ENCODE measurements around the gene DISC1. TPM values are rescaled to one million over a fixed set of nuclear protein-coding genes. Genes with fewer than 3 reads are reported as not detected.
"Not testable (repeated sequence)": the region's sequence is repeated elsewhere in the genome, so short reads cannot be mapped to it uniquely, and the experiment has no call there.

The DISC1 gene
- total RNA-seq, 1 experiment from 2014 or later: 8.3 TPM

DNA sequence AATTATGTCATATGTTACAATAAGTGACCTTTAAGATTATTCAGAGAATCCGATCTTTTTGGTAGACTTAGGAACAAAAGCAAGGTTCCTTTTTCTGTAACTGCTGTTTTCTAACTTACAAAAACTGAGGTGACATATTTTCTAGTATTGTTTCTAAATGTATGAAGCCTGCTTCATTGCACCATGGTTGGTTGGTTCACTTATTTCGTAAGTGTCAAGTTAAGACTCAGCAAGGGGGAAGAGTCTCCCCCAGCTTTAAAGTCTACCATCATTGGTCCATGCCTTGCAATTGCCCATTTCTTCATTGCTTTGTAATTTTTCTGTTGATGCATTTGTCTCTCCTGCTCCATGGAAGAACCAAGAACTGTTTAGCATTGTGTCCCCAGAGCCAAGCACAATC is 136.9 kb downstream of the DISC1 start:
- DNase-seq (ENCODE audit: low read depth): no peak

GRCh38 chr1:231765825-231766224 is 139.2 kb downstream of the DISC1 start:
- peak; percentile 26 for DNase-seq (ENCODE audit: low read depth)

- no peak for DNase-seq (ENCODE audit: low read depth)
These were observed 140.9 kb downstream of the DISC1 start for GRCh38 chr1:231767471-231767870.

GRCh38 chr1:231768416-231768815 is 141.8 kb downstream of the DISC1 start:
- no peak for DNase-seq (ENCODE audit: low read depth)

- no peak for DNase-seq (ENCODE audit: low read depth)
These were observed 144.1 kb downstream of the DISC1 start for GRCh38 chr1:231770506-231771175.

DNA sequence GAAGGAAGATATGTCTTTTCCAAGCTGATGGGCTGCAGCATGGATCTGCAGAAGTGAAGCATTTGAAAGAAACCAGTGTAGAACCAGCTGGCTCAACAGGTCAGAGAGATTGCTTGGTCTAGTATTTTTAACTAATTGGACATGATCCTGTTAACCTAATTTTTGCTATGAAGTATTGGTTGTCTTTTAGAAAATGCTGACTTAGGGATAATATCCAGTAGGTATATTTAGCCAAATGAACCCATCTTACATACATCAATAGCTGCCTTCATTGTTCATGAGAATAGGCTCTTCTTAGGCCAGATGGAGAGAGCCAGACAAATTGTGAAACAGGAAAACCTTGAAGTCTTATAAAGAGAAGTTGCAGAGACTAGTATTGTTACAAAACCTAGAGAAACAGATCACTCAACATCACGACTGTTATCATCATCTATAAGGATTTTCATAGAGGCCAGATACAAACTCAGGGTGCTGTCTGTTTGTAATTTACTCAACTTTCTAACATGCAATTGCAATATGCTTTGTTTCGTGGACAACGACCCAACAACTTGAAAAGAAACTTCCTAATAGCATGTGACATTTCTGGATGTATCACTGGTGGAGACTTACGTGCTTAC is 148.2 kb downstream of the DISC1 start:
- DNase-seq (ENCODE audit: low read depth): no peak

- DNase-seq (ENCODE audit: low read depth): no peak
These were observed 149.6 kb downstream of the DISC1 start for GRCh38 chr1:231776010-231776756.

- DNase-seq (ENCODE audit: low read depth): no peak
These were observed 150.1 kb downstream of the DISC1 start for GRCh38 chr1:231776757-231777062.

DNA sequence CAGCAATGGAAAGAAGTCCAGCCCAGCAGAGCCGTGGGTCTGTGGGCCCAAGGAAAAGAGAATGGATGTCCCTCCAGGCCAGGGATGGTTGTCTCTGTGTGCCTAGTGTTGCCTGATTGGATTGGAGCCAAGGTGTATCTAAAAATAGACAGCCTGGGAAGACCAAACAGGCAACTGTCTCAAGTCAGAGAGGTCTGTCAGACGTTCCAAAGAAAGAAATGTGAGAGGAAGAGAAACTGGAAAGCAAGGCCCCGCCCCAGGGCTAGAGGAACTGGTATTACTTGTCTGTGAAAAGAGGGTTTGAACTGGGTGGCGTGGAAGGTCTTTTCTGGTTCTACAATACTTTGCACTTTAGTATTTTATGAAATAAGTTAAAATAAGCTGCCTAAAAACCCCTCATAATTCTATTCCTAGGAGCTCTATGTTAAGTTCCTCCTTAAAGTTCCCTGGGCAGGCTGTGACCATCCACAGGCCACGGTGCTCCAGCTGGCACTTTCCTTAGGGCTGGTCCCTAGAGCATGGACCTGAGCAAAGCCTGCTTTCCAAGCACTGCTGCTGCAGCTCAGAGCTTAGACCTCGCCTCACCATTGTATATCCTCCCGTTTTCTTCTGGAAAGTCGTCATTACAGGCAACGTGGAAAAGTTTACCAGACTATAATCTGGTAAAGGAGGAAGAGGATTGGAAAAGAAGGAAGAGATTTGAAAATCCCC is 151.6 kb downstream of the DISC1 start:
- peak; percentile 64 for DNase-seq (ENCODE audit: low read depth)

DNA sequence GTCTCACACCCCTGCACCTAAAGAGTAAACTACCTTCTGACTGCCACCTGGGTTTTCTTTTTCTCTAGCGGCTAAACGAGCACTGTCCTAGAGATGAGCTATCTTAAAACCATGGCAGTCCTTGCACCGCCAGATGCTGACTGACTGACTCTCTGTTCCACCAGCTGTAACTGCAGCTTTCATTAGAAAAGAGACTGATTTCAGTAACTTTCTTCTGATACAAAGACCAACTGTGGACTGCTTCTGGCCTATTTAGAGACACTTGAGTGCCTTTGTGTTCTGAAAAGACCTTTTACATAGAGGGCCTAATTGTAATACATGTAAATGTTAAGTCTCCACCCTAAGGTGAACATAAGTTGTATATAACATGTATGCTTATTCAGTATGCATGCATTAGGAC is 152.5 kb downstream of the DISC1 start:
- no peak for DNase-seq (ENCODE audit: low read depth)

- DNase-seq (ENCODE audit: low read depth): no peak
These were observed 155.3 kb downstream of the DISC1 start for GRCh38 chr1:231781892-231782291.

DNA sequence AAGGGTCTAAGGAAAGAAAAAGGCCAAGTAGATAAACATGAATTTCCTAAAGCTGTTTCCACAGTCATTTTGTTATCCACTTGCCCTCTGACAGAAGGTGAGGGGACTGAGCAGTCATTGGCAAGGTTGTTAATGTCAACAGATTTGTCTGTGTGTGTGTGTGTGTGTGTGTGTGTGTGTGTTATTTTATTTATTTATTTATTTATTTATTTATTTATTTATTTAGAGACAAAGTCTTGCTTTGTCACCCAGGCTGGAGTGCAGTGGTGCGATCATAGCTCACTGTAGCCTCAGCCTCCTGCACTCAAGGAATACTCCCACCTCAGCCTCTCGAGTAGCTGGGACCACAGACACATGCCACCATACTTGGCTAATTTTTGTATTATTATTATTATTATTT is 158.5 kb downstream of the DISC1 start:
- not testable (repeated sequence) for DNase-seq (ENCODE audit: low read depth)

GRCh38 chr1:231786126-231786525 is 159.5 kb downstream of the DISC1 start:
- DNase-seq (ENCODE audit: low read depth): no peak

DNA sequence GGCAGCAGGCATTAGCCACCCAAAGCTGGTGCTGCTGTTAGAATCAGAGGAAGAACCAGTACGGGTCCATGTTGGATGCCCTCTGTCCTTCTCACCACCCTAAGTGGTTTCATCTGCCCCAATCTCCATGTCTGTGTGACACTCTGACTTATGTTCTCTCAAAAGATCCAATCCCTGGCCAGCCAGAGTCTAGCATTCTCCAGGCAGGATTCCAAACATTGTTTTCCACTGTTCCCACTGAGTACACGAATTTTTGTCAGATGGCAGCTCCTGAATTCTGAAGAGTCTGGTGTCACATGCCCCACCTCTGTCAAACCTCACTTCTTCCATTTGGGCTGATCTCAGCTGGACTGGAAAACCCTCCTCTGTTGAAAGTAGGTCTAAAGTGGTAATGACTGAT is 166.0 kb downstream of the DISC1 start:
- no peak for DNase-seq (ENCODE audit: low read depth)

DNA sequence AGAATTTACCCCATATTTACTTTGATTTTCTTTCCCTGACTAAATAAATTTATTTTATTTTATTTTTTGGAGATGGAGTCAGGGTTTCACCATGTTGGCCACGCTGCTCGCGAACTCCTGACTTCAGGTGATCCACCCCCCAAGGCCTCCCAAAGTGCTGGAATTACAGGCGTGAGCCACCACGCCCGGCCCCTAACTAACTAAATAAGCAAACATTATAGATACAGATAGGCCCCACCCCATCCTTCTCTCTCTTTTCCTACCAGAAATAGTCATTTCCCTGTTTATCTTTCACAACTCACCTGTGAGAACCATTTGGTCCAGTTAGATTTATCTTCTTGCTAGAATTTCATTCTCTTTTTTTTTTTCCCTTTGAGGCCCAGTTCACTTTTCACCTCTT is 167.3 kb downstream of the DISC1 start:
- DNase-seq (ENCODE audit: low read depth): no peak

DNA sequence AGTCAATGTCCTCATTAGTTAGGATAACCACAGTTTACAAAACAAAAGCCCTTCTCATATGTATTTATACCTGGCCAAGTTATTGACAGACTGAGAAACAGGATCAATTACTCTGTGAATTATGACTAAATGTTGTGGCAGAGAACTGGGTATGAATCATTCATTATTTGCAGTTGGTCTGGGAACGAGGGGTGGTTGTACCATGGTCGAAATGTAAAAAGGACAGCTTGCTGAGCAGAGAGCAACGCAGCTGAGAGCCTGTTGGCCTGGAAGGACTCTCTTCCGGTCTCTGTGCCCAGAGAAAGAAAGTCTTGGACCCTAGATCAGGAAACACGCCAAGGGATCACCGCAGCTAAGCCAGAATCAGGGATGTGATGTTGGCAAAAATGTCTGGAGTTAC is 169.6 kb downstream of the DISC1 start:
- DNase-seq (ENCODE audit: low read depth): peak; percentile 34

GRCh38 chr1:231799363-231799986 is 172.9 kb downstream of the DISC1 start:
- DNase-seq (ENCODE audit: low read depth): no peak

- peak; percentile 59 for DNase-seq (ENCODE audit: low read depth)
These were observed 173.5 kb downstream of the DISC1 start for GRCh38 chr1:231800108-231800507.

GRCh38 chr1:231801042-231801585 is 174.5 kb downstream of the DISC1 start:
- no peak for DNase-seq (ENCODE audit: low read depth)

GRCh38 chr1:231803353-231803752 is 176.8 kb downstream of the DISC1 start:
- peak; percentile 41 for DNase-seq (ENCODE audit: low read depth)

Measured in LHCN-M2 (cell line).